ENCODE results near the gene ART3.
A peak's percentile ranks its signal among the peaks of the same experiment; 100 is the strongest.
"Not testable (repeated sequence)": the region's sequence is repeated elsewhere in the genome, so short reads cannot be mapped to it uniquely, and the experiment has no call there.

The ART3 gene

GRCh38 chr4:76074468-76074867, at the start of gene ART3:
Gene ART3 (plus strand): TSS chr4:76074709. CDS start chr4:76075890, 1,181 bp downstream.
- no peak for DNase-seq (ENCODE audit: low spot score)

- DNase-seq (ENCODE audit: low spot score), result peak; percentile 26
Observed at GRCh38 chr4:76028350-76028765, 46.2 kb upstream of the ART3 start.

DNA sequence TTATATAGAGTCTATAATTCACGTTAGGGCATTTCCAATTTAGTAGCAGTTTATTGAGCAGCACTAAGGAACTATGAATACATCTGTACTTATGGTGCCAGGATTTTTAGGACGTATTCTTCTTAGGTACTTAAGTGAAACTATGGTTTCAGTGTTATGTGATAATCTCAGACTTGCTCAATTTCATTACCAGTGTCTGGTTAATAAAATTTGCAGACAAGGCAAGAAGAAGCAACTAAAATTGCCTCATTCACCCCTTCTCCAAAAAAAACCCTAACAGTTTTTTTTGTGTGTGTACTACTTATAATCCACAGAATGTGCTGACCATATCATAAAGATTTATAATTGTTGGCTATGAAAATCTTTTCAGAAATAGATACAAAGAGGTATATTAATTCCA, 45.2 kb upstream of the ART3 start:
- DNase-seq (ENCODE audit: low spot score), result no peak

DNA sequence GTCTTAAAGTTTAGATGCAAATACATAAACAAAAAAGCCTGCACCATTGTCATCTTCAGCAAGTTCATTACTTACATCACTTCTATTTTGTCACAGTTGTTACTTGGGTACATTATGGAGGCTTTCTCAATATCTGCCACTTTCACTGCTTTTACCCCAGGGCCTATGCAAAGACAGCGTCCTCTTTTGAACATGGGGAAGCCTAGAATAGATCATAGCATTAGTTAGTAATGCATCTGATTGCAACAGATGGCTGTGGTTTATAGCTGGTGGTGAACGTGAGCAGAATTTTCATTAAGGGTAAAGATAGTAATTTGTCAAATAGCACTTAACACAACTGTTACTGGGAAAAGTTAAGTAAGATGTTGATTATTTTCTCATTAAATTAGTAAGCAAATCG, 39.4 kb upstream of the ART3 start:
- DNase-seq (ENCODE audit: low spot score), result peak; percentile 40

DNA sequence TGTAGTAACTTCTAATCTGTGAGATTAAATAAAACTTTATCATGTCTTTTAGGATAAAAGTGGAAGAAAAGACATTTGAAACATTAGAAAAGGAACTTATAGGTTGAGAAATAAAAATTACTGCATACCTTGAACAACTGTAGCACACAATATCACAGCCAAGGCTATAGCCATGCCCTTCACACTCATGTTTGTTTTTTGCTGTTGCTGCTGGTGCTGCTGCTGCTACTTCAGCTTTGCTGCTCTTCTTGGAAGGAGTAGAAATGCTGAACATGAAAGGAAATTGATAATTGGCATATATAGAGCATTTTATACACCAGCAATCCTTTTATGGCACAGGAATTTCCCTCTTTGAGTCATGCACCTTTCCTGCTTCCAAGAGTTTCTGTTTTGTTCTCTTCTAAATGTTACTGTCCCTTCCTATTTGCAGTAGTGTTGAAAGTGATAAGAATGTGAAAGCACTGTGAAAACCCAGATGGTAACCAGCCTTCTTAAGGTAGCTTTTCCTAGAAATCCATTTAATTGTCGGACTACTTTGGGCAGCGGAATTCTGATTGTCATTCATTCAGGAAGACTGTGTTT, 38.6 kb upstream of the ART3 start, which contains the start of gene CXCL11:
TSS of gene CXCL11 (minus strand) at position 272 of the 582 bp plus-strand sequence. CDS start at position 189, 83 bp downstream.
- DNase-seq (ENCODE audit: low spot score), result no peak

- DNase-seq (ENCODE audit: low spot score), result no peak
Observed at GRCh38 chr4:76036855-76037254, 37.7 kb upstream of the ART3 start.

DNA sequence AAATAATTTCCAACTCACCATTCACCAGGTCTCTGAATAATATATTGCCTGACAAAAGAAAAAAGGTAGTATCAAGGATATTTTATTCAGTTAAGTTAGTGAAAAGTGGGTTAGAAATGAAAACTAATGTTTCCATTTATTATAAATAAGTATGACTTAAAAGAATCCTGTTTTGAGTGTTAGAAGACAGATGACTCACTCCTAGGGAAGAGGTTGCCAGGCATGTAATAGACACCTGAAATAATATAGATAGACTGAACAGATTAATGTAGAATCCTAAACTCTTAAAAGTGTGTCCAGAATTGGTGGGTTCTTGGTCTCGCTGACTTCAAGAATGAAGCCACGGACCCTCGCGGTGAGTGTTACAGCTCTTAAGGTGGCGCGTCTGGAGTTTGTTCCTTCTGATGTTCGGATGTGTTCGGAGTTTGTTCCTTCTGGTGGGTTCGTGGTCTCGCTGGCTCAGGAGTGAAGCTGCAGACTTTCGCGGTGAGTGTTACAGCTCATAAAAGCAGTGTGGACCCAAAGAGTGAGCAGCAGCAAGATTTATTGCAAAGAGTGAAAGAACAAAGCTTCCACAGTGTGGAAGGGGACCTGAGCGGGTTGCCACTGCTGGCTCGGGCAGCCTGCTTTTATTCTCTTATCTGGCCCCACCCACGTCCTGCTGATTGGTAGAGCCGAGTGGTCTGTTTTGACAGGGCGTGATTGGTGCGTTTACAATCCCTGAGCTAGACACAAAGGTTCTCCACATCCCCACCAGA, 32.1 kb upstream of the ART3 start:
- not testable (repeated sequence) for DNase-seq (ENCODE audit: low spot score)

GRCh38 chr4:76043306-76043705, 31.2 kb upstream of the ART3 start:
- DNase-seq (ENCODE audit: low spot score), result not testable (repeated sequence)

DNA sequence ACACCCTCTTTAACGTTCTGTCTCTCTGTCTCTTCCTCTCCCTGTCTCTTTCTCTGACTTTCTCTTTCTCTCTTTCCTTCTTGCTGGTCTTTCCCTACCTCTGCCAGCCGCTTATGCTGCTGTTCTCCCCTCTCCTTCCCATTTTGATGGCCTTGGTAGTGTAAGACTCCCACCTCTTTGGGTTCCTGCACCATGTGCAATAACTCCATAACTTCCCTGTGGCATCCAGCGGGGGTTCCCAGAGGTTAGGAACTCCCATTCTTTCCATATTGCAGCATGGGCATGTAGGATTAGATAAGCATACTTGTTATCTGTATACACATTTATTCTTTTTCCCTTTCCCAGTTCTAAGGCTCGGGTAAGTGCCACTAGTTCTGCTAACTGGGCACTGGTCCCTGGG, 29.8 kb upstream of the ART3 start:
- not testable (repeated sequence) for DNase-seq (ENCODE audit: low spot score)

DNA sequence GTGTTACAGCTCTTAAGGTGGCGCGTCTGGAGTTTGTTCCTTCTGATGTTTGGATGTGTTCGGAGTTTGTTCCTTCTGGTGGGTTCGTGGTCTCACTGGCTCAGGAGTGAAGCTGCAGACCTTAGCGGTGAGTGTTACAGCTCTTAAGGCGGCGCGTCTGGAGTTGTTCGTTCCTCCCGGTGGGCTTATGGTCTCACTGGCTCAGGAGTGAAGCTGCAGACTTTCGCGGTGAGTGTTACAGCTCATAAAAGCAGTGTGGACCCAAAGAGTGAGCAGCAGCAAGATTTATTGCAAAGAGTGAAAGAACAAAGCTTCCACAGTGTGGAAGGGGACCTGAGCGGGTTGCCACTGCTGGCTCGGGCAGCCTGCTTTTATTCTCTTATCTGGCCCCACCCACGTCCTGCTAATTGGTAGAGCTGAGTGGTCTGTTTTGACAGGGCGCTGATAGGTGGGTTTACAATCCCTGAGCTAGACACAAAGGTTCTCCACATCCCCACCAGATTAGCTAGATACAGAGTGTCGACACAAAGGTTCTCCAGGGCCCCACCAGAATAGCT, 24.6 kb upstream of the ART3 start:
- not testable (repeated sequence) for DNase-seq (ENCODE audit: low spot score)

DNA sequence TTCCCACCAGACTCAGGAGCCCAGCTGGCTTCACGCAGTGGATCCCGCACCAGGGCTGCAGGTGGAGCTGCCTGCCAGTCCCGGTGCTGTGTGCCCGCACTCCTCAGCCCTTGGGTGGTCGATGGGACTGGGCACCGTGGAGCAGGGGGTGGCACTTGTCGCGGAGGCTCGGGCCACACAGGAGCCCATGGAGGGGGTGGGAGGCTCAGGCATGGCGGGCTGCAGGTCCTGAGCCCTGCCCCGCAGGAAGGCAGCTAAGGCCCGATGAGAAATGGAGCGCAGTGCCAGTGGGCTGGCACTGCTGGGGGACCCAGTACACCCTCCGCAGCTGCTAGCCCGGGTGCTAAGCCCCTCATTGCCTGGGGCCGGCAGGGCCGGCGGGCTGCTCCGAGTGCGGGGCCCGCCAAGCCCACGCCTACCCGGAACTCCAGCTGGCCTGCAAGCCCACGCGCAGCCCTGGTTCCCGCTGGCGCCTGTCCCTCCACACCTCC, 23.9 kb upstream of the ART3 start:
- DNase-seq (ENCODE audit: low spot score), result not testable (repeated sequence)

GRCh38 chr4:76053730-76054129, 20.8 kb upstream of the ART3 start:
- DNase-seq (ENCODE audit: low spot score), result no peak

- no peak for DNase-seq (ENCODE audit: low spot score)
Observed at GRCh38 chr4:76055016-76055415, 19.5 kb upstream of the ART3 start.

DNA sequence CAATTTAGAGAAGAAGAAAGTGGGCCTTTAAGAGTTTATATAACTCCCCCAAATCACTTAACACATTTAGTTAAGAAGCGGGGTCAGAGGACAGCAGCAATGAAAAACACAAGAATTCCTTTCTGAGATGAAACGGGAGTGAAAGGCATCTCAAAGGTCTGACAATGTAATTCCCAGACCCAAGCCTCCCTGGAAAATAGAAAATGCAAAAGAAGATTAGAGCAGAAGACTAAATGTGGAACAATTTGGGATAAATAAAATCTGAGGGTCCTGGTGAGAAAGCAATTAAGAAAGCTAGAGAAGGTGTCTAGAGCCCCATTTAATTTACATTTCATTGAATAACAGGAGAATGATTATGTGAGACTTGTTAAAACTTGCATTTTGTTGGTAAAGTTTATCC, 19.1 kb upstream of the ART3 start:
- DNase-seq (ENCODE audit: low spot score), result no peak

DNA sequence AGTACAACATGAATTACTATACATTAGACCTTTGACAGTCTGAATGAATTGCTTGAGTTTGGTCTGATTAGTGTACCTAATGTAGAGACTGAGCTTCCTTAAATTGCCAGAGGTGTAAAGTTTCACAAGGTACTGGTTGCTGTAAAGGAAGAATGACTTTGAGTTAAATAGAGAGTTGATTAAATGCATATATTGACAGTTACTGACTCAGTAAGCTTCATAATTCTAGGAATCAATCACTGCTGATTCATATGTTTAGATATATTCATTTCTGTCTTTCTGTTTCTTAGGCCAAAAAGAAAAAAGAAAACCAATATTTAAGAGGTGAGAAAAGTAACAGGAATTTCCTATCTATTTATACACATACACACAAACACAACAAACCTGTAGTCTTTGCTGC, 16.2 kb upstream of the ART3 start:
- no peak for DNase-seq (ENCODE audit: low spot score)

DNA sequence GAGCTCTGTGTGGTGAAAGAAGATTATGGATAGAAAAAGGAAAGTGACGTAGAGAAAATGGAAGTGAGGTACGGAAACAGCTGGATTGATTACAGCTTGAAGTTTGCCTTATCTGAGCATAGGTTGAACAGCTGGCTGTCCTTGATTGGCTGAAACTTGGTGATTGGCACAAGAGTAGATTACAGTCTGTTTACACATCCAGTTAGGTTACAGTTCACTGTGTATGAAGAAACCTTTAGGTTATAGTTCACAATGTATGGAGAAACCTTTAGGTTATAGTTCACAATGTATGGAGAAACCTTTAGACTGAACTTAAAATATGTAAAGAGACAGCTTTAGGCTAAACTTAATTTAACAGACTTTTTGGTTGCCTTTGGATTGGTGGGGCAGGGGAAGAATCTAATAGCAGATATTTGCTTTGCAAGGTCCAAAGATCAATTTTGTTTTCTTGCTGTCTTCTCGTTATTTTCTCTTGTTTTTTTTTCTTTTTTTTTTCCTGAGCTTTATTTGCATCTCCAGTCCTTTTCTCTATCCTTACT, 15.6 kb upstream of the ART3 start:
- no peak for DNase-seq (ENCODE audit: low spot score)

DNA sequence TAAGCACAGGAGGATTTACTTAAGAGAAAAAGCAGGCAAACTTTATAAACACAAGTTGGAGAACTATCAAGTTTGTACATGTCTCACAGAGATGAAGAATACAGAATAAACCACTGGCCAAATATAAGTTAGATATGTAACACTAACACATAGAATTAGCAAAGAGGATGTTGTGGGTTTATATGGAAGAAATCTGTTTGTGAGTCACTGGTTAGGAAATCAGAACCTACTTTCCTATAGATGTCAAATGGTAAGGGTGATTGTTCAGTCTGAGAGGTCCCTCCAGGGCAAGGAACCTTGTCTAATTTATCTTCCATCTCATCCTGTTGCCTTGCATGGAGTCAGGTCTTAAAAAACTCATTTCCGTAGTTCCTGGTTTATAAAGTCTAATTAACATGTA, 14.8 kb upstream of the ART3 start:
- DNase-seq (ENCODE audit: low spot score), result no peak

- DNase-seq (ENCODE audit: low spot score), result no peak
Observed at GRCh38 chr4:76060506-76060905, 14.0 kb upstream of the ART3 start.

DNA sequence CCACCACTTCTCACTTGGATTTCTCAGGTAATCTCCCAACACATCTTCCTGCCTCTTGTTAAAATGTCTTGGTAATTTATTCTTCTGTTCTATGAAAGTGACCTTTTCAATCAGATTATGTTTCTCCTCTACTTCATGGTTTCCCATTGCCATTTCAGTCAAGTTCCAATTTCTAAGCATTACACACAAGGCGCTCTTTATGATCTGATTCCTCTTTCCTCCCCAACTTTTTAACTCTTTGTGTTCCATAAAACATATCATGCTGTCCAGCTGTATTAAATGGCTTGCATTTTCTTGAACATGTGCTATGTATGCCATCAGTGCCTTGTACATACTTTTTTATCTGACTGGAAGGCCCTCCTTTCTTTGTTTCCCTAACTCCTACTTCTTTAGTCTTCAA, 13.1 kb upstream of the ART3 start:
- no peak for DNase-seq (ENCODE audit: low spot score)

DNA sequence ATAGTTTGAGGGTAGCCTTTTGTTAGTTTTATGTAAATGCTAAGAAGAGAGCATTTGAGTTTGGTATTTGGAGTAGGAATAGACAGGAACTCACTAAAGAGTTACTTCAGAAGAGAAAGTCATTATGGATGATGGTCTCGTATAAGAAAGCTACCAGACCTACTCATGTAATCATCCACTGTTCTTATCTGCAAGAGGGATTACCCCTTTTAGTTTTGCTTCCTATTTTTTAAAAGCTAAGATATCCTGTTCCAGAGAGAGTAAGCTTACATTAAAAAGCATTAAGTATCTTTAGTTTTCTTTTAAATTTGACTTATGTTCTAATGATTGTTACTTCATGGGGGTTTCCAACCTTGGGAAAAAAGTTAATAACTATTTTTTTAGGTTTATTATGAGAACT, 12.5 kb upstream of the ART3 start:
- no peak for DNase-seq (ENCODE audit: low spot score)

DNA sequence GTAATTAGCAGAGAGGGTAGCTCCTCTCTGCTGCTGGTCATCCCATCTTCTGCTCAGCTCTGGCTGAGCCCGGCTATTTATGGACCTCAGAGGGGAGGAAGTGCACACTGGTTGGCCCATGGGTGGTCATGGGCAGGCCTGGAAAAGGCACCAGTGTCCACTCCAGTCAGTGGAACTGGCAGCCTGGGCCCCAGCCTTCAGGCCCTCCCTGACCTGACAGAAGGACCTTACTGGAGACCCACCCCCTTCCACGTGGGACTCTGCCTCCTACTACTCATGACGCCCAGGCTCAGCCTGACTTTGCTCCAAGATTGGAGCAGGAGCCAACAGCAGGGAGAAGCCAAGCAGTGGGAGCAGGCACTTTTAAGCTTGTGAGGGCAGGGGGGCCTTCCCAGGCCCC, 8.0 kb upstream of the ART3 start:
- no peak for DNase-seq (ENCODE audit: low spot score)

DNA sequence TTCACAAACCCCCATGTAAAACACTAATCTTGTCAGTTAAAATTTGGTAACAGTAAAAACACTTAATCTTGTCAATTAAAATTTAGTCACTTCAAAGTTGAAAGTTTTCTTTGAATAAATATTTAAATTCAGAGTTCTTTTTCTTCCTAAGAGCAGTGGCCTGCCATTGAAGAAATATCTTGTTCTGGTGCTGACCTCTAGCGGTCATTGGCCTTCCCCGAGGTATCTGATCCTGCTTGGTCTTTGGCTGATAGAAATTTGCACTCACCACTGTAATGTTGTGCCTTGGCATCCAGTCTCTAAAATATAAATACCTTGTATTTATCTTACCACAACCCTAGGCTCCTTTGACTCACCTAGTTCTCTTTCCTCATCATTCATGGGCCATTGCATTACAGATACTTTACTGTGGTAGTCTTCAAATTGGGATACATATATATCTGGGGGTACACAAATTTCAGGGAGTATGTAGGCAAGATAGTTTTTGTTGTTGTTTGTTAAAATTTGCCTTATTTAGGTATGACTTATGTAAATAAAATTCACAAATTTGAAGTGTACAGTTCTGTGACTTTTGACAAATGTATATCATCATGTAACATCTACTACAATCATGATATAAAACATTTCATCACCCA, 6.7 kb upstream of the ART3 start:
- peak; percentile 77 for DNase-seq (ENCODE audit: low spot score)

DNA sequence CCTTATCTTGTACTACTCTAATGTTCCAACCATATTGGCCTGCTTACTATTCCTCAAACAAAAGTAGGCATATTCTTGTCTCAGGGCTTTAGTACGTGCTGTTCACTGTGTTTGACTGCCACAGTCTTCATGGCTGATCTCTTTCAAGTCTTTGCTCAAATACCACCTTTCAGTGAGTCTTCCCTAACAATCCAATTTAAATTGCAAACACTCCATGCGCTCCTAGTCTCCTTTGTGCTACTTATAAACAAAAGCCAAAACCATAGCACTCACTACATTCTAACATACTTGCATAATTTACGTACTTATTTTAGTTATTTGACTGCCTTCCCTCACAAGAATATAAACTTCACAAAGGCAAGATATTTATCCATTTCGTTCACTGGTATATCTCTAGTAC, 1.7 kb upstream of the ART3 start:
- DNase-seq (ENCODE audit: low spot score), result no peak

All from D341Med (cell line).